A549 (cell line): ENCODE data around the gene MTA3. TPM values are rescaled to one million over a fixed set of nuclear protein-coding genes. Genes with fewer than 3 reads are reported as not detected.
A peak's percentile ranks its signal among the peaks of the same experiment; 100 is the strongest.

Experiments
- ATAC-seq, 2 experiments: fragments of 200-7000 bp in 1 of 2; fragments of >200 bp in 1 of 2; cut with Nextera tagmentation in 1 of 2; cut with Tn5 transposase in 1 of 2; 3 replicates each; pipeline versions ENCODE4 v1.8.0 to v1.9.1; 2018 to 2020; ENCODE audit warnings: mild to moderate bottlenecking in 1 of 2, moderate library complexity in 1 of 2
- CTCF ChIA-PET: fragments of 300-600 bp; sonication (Branson Sonifier 250); formaldehyde crosslinking; extraction: SDS; loops from one replicate; lab custom pipeline; 2021; ENCODE audit warnings: antibody characterized with exemption, inconsistent platforms; lab: Yijun Ruan, JAX
- POLR2A ChIA-PET: fragments of 350-600 bp; formaldehyde crosslinking; extraction: SDS; loops from one replicate; lab custom pipeline; 2021; ENCODE audit warnings: antibody characterized with exemption, inconsistent platforms; lab: Yijun Ruan, JAX
- DNase-seq, 2 experiments: peaks; one replicate each; pipeline versions ENCODE4 v3.0.0 to v3.0.0-alpha.2; 2011 to 2016; ENCODE audit warnings: low read depth in 1 of 2, low spot score in 1 of 2
- FAIRE-seq: peaks from 2 replicates; lab custom pipeline; 2011; peaks lifted over from hg19 to GRCh38; lab: Jason Lieb, UNC
- H3K27ac ChIP-seq, 2 experiments: fragments of >200 bp; sonication (Bioruptor Twin); formaldehyde crosslinking; 3 replicates each; pipeline ENCODE4 v1.5.1; 2016 to 2017
- H3K4me1 ChIP-seq: fragments of >200 bp; sonication (Bioruptor Twin); formaldehyde crosslinking; 3 replicates; pipeline ENCODE4 v1.6.1; 2016
- H3K4me2 ChIP-seq: fragments of >200 bp; sonication (Bioruptor Twin); formaldehyde crosslinking; 3 replicates; pipeline ENCODE4 v1.6.1; 2016
- H3K4me3 ChIP-seq: fragments of >200 bp; sonication (Bioruptor Twin); formaldehyde crosslinking; 3 replicates; pipeline ENCODE4 v1.5.1; 2016
- H3K9me3 ChIP-seq: fragments of >200 bp; sonication (Bioruptor Twin); formaldehyde crosslinking; 3 replicates; pipeline ENCODE4 v1.6.1; 2016
- ATOH8 ChIP-seq: fragments of 250-450 bp; sonication (Bioruptor Pico); IDR thresholded peaks from 2 replicates; pipeline ENCODE4 v1.5.0; 2020; ENCODE audit warnings: low read depth, mild to moderate bottlenecking, moderate library complexity
- BCL3 ChIP-seq: fragments of >200 bp; sonication (Bioruptor Twin); formaldehyde crosslinking; IDR thresholded peaks from 3 replicates; pipeline ENCODE4 v1.6.1; 2016
- CEBPB ChIP-seq, 2 experiments: fragments of >200 bp in 1 of 2; sonication (Bioruptor Twin) in 1 of 2; formaldehyde crosslinking in 1 of 2; IDR thresholded peaks; 2 replicates each; pipeline ENCODE4 v1.6.1; 2012 to 2016
- CHD2 ChIP-seq: fragments of 150-350 bp; IDR thresholded peaks from 2 replicates; pipeline ENCODE4 v1.6.1; 2014; ENCODE audit warnings: low read length; ENCODE audit not compliant: partially characterized antibody
- E2F6 ChIP-seq: IDR thresholded peaks from 2 replicates; pipeline ENCODE4 v1.6.1; 2012; ENCODE audit warnings: low read depth, borderline replicate concordance
- EHF ChIP-seq: fragments of 250-450 bp; sonication (Bioruptor Pico); IDR thresholded peaks from 2 replicates; pipeline ENCODE4 v1.5.0; 2020; ENCODE audit warnings: mild to moderate bottlenecking
- EHMT2 ChIP-seq: fragments of 200-600 bp; sonication (generic); IDR thresholded peaks from 2 replicates; pipeline ENCODE4 v1.6.1; 2016; ENCODE audit warnings: antibody characterized with exemption, low read depth, mild to moderate bottlenecking, moderate library complexity
- EP300 ChIP-seq, 2 experiments: fragments of >200 bp; sonication (Bioruptor Twin); formaldehyde crosslinking; IDR thresholded peaks; 2 replicates in 1 of 2; 3 replicates in 1 of 2; pipeline ENCODE4 v1.6.1; 2016 to 2017
- FOXS1 ChIP-seq: fragments of 250-450 bp; sonication (Bioruptor Pico); IDR thresholded peaks from 2 replicates; pipeline ENCODE4 v1.5.0; 2020; ENCODE audit warnings: mild to moderate bottlenecking, moderate library complexity
- HES2 ChIP-seq: fragments of >200 bp; sonication (Bioruptor Twin); formaldehyde crosslinking; IDR thresholded peaks from 2 replicates; pipeline ENCODE4 v1.6.1; 2016
- HOXA7 ChIP-seq: fragments of 250-450 bp; sonication (Bioruptor Pico); IDR thresholded peaks from 2 replicates; pipeline ENCODE4 v1.5.0; 2020; ENCODE audit warnings: mild to moderate bottlenecking, moderate library complexity
- HOXB13 ChIP-seq: fragments of 250-450 bp; sonication (Bioruptor Pico); IDR thresholded peaks from 2 replicates; pipeline ENCODE4 v1.5.0; 2020; ENCODE audit warnings: low read depth, mild to moderate bottlenecking, moderate library complexity
- HOXB5 ChIP-seq: fragments of 250-450 bp; sonication (Bioruptor Pico); IDR thresholded peaks from 2 replicates; pipeline ENCODE4 v1.5.0; 2020; ENCODE audit warnings: mild to moderate bottlenecking, moderate library complexity
- JUN ChIP-seq, 2 experiments: fragments of >200 bp; sonication (Bioruptor Twin); formaldehyde crosslinking; IDR thresholded peaks; 2 replicates in 1 of 2; 3 replicates in 1 of 2; pipeline ENCODE4 v1.6.1; 2016 to 2017
- JUNB ChIP-seq: fragments of >200 bp; sonication (Bioruptor Twin); formaldehyde crosslinking; IDR thresholded peaks from 2 replicates; pipeline ENCODE4 v1.6.1; 2016
- MAFK ChIP-seq: fragments of 450-650 bp; IDR thresholded peaks from 2 replicates; pipeline ENCODE4 v1.6.1; 2014; ENCODE audit not compliant: partially characterized antibody
- MAZ ChIP-seq: fragments of 150-350 bp; IDR thresholded peaks from 2 replicates; pipeline ENCODE4 v1.6.1; 2014; ENCODE audit warnings: antibody characterized with exemption, low read depth, low read length, borderline replicate concordance
- MYC ChIP-seq: IDR thresholded peaks from 2 replicates; pipeline ENCODE4 v1.6.1; 2012; ENCODE audit warnings: mild to moderate bottlenecking, inconsistent platforms, low read length, improper control_type of control experiment, borderline replicate concordance
- NPAS2 ChIP-seq: fragments of 250-450 bp; sonication (Bioruptor Pico); IDR thresholded peaks from 2 replicates; pipeline ENCODE4 v1.8.0; 2022; ENCODE audit warnings: mild to moderate bottlenecking, moderate library complexity, borderline replicate concordance
- RCOR1 ChIP-seq: fragments of 150-350 bp; IDR thresholded peaks from 2 replicates; pipeline ENCODE4 v1.6.1; 2014; ENCODE audit warnings: antibody characterized with exemption, low read length, low read depth
- REST ChIP-seq: fragments of 200-600 bp; sonication (generic); IDR thresholded peaks from 2 replicates; pipeline ENCODE4 v1.6.1; 2016; ENCODE audit warnings: antibody characterized with exemption, mild to moderate bottlenecking, moderate library complexity
- SREBF2 ChIP-seq: fragments of 450-650 bp; IDR thresholded peaks from 2 replicates; pipeline ENCODE4 v1.6.1; 2014; ENCODE audit warnings: mild to moderate bottlenecking, moderate library complexity
- TP53 ChIP-seq: fragments of 250-450 bp; sonication (Bioruptor Pico); IDR thresholded peaks from 2 replicates; pipeline ENCODE4 v1.5.0; 2021; ENCODE audit warnings: mild to moderate bottlenecking, moderate library complexity
- WGBS: methylation state at CpG from one replicate; pipeline ENCODE4 v1.1.6; 2017; ENCODE audit errors: missing lambda C conversion rate; 5-methylcytosine and 5-hydroxymethylcytosine counted together
- polyA plus RNA-seq, 4 experiments: library from polyadenylated mRNA; depleted of rRNA in 3 of 4; stranded (reverse); fragments of >200 nt; fragmentation: RNase III in 1 of 4; extraction: RNeasy Plus Mini Kit Qiagen cat#74134 plus additional on column Dnase treatment in 1 of 4; gene quantifications; 2 replicates in 3 of 4; 3 replicates in 1 of 4; pipeline ENCODE4 v1.2.3, GENCODE V29; 2011 to 2017

MTA3 gene
- polyA plus RNA-seq, 2 of the 4 experiments (the other 2 are of a cell fraction), result 49.3 to 74.1 TPM

- no peak for DNase-seq
- peak in 1 of 2 experiments; percentile 30; a peak in 3 of 6 replicates for ATAC-seq
- ChIA-PET POLR2A (no interaction called here), CTCF (interaction anchor here (0.7 to 1.2 kb wide), 2 partner anchors 13 to 489 kb away, joined by 3 to 4 read pairs; no protein-coding TSS in a partner anchor)
- Histone ChIP-seq H3K4me3 (no peak overlapping the region), H3K27ac (no peak overlapping the region), H3K4me2 (no peak overlapping the region), H3K9me3 (no peaks in the 10 kb centered on the region), H3K4me1 (no peaks in the 10 kb centered on the region)
- FAIRE-seq, result no peak
- WGBS, result 46% methylated on average over 4 of the region's 4 CpGs
- TF ChIP-seq EP300 (IDR thresholded peaks at IDR 0.05), result no peak
- TF ChIP-seq HOXB13 (CRISPR knock-in tag), result no peak
- no peak for TF ChIP-seq TP53 (CRISPR knock-in tag)
- no peak for TF ChIP-seq CEBPB (IDR thresholded peaks at IDR 0.05)
- no peak for TF ChIP-seq HOXB5 (CRISPR knock-in tag)
- no peak for TF ChIP-seq MAFK
- TF ChIP-seq EHF (CRISPR knock-in tag), result no peak
- TF ChIP-seq MAZ, result no peak
- TF ChIP-seq BCL3, result no peak
- TF ChIP-seq REST, result no peak
- TF ChIP-seq FOXS1 (CRISPR knock-in tag), result no peak
- no peak for TF ChIP-seq JUNB
- TF ChIP-seq ATOH8 (CRISPR knock-in tag), result no peak
- TF ChIP-seq RCOR1, result no peak
These were observed 5.8 kb upstream of the MTA3 start for GRCh38 chr2:42562474-42563144.

- ATAC-seq, result no peak
- POLR2A ChIA-PET, result no interaction called here
- Histone ChIP-seq H3K4me3 (no peak overlapping the region), H3K27ac (no peak overlapping the region), H3K4me1 (peaks cover 14% of the 10 kb centered on the region), H3K4me2 (no peak overlapping the region), H3K9me3 (no peaks in the 10 kb centered on the region)
- FAIRE-seq, result no peak
- TF ChIP-seq MAFK, result no peak
- no peak for TF ChIP-seq EHMT2
- TF ChIP-seq REST, result no peak
- no peak for TF ChIP-seq EP300 (IDR thresholded peaks at IDR 0.05)
- no peak for TF ChIP-seq E2F6
- no peak for TF ChIP-seq NPAS2
- no peak for TF ChIP-seq MYC
- TF ChIP-seq HOXA7 (CRISPR knock-in tag), result no peak
- no peak for TF ChIP-seq HES2
- no peak for TF ChIP-seq SREBF2
- TF ChIP-seq JUN (IDR thresholded peaks at IDR 0.05), result no peak
- no peak for TF ChIP-seq CHD2
- 78% methylated on average over 3 of the region's 3 CpGs for whole genome bisulfite sequencing
- DNase-seq, result no peak
- CTCF ChIA-PET, result interaction anchor here (1.3 kb wide), 1 partner anchor 17 kb away, joined by 3 read pairs; no protein-coding TSS in a partner anchor
These were observed 2.4 kb upstream of the MTA3 start for GRCh38 chr2:42566025-42566424.
